NCI-H82 treated with DMSO at 0.1 percent for 48 hours (cell line): ENCODE results near the gene ARHGAP4.
A peak's percentile ranks its signal among the peaks of the same experiment; 100 is the strongest.

ENCODE experiments used
- DNase-seq: peaks from one replicate; lab custom pipeline; 2025; ENCODE audit not compliant: unreplicated experiment; lab: John Stamatoyannopoulos, UW

ARHGAP4 gene

DNA sequence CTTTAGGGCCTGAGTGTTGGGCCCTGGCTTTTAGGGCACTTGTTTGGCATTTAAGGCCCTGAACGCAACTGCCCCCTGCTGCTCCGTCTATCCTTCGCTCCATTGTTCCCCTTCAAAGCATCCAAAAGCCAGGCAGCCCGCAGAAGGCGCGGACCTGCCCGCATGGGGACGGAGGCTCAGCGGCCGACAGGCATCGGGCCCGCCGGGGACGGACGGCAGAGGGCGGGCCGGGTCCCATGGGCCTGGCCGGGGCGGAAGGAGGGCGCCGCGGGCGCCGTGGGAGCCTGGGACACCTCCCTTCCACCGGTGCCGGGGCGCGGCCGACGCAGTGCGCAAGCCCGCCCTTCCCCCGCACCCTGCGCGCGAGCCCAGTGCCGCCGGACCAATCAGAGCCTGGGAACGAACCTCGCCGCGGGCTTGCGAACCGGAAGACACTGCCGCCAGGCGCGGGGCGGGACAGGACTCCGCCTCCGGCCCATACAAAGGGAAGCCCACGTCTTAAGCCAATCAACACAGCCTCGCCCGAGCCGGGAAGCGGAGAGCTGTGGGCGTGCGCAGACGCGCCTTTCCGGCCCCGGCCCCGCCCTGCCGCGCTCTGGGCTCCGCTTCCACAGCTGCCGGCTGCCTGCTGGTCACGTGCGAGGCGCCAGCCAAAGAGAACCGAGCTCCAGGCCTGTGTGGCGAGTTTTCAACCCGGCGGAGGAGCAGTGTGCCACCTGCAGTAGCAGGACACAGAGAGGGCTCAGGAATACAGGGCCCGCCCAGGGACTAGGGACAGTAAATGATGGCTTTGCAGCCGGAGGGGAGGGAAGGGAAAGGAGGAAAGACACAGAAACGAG, 2.1 kb upstream of the ARHGAP4 start:
- peak; percentile 99 for DNase-seq

- no peak for DNase-seq
Measured at GRCh38 chrX:153927672-153927921, 1.5 kb upstream of the ARHGAP4 start.

DNA sequence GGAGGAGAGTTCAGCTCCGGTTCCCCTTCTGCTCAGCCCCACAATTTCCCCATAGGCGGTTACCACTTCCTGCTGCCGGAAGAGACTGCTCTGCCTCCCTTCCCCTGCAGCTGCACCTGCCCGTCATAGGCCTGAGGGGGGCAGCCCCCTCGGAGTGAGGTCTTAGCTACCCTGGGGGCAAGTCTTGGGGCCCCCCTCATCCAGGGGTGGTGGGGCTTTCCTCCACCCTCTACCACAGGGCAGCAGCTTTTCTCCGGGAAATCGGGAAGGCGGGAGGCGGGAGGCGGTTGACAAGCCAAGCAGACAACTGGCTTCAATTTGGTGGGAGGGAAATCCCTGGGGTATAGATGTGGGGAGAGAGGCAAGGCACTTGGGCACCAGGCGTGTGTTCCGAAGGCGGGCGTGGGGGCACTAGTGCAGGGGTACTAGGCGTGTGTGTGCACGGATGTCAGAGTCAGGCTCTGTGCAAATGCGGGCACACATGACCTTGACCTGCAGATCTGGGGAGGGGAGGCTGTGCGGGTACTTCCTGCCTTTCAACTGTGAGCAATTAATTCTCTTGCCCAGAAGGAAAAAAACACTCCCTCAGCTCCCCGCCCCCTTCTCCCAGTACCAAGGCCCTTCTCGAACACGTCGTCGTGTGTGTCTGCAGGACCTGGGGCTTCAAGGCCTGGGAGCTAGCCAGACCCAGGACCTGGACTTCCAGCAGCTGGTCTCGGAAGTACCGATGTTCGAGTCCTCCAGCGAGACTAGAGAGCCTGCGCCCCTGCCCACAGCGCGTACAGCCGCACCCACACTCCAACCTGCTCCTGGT, 1.0 kb upstream of the ARHGAP4 start:
- no peak for DNase-seq

- DNase-seq, result no peak
Measured at GRCh38 chrX:153926552-153926857, 441 bp upstream of the ARHGAP4 start.

GRCh38 chrX:153925387-153925738, 701 bp downstream of the ARHGAP4 start:
- DNase-seq, result no peak

- peak; percentile 49 for DNase-seq
Measured at GRCh38 chrX:153924149-153924861, 1.8 kb downstream of the ARHGAP4 start.

GRCh38 chrX:153922932-153923857, 2.9 kb downstream of the ARHGAP4 start:
- DNase-seq, result peak; percentile 49

DNA sequence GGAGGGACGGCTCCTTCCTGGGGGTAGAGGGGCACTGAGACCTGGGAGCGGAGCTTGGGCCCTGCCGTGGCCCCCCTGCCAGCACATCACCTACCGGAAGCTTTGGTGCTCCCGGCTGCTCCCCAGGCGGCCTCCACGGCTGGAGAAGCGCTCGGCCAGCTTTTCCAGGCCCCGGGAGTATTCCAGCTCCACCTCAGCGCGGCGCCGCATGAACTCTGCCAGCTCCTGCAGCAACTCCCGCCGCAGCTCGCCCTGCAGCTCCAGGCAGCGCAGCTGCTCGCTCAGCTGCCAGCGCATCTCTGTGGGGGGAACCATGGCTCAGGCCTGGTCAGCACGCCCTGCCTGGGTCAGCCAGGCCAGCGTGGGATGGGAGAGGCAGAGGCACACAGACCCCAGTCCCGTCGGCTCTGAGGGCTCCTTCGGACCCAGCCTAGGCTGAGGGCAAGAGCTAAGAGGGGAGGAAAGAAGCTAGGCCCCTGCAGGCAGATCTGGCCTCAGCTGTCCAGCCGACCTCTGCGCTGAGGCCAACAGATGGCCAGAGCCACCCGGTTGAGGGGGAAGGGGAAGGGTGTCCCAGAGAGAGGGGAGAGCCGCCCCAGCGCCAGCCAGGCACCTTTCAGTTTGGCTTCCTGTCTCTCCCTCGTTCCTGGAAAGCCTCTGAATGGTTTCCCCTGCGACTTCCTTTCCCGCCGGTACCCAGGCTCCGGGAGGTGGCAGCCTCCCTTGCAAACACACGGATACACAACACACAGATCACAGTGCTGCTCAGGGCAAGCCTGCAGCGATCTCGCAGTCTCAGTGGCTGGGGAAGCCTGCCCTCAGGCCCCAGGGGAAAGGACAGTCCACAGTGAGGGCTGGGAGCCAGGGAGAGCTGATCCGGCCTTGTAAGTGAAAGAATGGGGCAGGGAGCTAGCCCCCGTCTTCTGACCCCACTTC, 4.3 kb downstream of the ARHGAP4 start:
- no peak for DNase-seq

- DNase-seq, result no peak
Measured at GRCh38 chrX:153921070-153921469, 5.0 kb downstream of the ARHGAP4 start.

GRCh38 chrX:153920546-153920945, 5.5 kb downstream of the ARHGAP4 start:
- DNase-seq, result no peak

DNA sequence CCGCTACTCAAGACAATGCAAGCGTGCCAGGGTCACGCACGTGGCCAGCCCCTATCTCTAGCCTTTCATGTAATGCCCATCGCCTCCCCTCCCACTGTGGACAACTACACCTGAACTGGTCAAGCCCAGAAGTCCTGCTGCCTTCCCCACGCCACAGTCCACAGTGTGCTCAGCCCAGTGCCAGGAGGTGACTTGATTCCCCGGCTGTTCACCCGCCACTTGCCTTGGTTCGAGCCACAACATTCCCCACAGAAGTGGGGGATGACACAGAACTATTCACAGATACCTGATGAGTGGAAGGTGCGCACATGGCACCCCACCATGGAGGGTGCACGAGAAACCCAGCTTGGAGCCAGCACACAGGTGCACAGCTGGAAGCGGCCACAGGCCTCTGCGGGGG, 6.8 kb downstream of the ARHGAP4 start:
- no peak for DNase-seq

GRCh38 chrX:153917869-153918268, 8.2 kb downstream of the ARHGAP4 start:
- DNase-seq, result no peak

DNA sequence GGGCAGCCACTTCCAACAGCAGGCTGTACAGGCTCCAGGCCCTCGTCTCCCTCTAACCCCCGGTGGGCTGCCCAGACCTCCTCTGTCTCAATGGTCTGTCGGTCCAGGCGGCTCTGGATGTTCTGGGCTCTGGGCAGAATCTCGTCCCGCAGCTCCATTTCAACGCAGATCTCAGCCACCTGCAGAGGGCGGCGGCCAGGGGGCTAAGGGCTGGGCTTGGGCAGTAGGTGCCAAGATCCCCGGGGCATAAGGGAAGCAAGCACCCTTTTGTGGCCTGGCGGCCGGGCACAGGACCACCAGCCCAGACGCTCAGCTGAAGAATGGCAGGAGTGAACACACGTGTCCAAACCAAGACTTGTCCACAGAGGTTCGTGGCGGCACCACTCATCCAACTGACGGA, 12.4 kb downstream of the ARHGAP4 start:
- no peak for DNase-seq

- DNase-seq, result no peak
Measured at GRCh38 chrX:153913211-153913610, 12.9 kb downstream of the ARHGAP4 start.

- DNase-seq, result no peak
Measured at GRCh38 chrX:153911798-153912197, 14.3 kb downstream of the ARHGAP4 start.

DNA sequence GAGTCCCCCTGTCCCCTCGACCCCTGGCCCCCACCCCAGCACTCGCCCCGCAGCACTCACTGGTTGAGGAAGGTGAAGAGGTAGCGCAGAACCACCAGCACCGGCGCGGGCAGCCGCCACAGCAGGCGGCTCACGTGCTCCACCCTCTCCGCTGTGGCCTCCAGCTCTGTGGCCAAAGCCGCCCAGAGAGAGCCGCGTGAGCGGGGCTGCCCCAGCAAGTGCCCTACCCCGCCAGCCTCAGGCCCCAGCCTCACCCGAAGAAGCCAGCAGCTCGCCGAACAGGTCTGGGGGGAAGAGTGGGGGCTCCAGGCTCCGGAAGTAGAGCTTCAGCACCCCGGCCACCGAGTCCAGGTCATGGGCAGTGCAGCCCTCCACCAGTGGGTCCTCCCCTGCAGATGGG, 15.6 kb downstream of the ARHGAP4 start:
- no peak for DNase-seq

DNA sequence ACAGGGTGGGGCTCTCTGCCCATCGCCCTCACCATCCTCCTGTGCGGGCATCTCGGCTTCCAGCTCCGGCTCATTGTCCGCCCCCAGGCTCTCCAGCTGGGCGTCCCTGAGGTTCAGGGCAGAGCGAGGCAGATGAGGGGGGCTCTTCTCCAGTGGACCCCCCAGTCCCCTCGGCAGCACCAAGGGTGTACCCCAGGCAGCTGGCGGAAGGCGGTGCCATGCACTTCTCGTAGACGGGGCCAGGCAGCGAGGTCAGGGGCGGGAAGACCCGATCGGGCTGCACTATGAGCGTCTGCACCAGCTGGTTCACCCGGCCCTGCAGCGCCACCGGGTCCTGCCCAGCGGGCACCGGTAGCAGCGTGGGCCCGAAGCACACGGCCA, 16.1 kb downstream of the ARHGAP4 start:
- DNase-seq, result no peak

DNA sequence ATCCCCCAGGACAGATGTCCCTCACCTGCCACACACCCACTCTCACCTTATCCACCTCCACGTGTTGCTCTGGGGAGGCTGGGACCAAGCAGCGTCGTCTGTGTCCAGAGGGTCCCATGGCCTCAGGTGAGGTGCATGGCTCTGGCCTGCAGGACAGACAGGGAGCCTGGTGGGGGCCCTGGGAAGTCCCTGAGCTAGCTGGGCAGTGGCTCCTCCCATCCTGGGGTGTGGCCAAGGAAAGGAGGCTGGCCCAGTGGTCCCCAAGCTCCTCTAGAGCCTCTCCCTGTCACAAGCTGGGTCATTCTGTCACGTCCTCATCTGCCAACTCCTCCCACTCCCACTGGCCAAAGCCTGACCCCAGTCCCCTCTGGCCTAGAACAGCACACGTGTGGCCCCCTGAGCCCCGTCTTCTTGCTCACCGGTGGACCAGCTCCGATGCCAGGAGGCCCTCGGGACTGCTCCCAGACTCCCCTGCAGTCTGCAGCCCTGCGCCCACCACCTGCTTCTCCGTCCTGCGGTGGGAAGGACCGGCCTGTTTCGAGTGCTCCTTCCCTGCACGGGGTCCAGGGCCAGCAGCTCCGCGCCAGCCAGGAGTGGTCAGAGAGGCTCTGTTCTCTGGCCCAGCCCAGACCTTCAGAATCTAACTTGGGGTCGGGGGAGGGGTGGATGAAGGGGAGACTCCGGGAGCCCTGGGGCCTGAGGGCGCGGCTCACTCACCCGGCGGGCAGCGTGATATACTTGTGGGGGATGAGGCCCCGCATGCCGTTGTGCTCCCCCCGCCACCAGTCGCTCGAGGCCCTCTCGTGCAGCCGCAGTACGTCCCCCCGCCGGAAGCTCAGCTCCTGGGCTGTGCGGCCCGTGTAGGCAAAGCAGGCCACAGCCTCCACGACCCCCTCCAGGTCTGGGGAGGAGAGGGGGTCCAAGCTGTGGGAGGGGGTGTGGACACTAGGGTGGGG, 16.8 kb downstream of the ARHGAP4 start:
- DNase-seq, result peak; percentile 17
